ENCODE results near the gene TMEM132D. TPM values are rescaled to one million over a fixed set of nuclear protein-coding genes. Genes with fewer than 3 reads are reported as not detected.

TMEM132D gene
- total RNA-seq, 1 donor, result not detected

DNA sequence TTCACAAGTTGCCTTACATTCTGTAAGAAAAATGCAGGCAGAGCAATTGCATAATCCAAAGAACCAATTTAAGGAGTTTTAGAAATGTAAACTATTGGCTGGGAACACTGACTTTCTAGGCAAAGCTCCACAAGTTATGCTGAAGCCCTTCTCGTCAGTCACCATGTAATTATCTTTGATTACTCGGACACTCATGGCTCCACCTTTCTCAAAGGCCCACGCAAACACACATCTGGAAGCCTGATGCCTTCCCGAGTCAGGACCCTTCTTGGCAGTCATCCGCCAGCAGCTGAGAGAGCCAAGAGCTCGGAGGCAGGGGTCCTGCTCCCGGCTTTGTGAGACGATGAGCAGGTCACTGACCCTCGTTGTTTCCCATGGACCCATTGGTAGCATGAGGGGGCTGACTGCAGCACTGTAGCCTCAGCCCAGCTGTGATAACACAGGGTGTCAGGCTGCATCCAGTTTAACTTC is 202.2 kb downstream of the TMEM132D start:
- Histone ChIP-seq H2AFZ (ENCODE audit: low read length) (no peak overlapping the region), H3K79me2 (ENCODE audit: insufficient read depth, low read length) (no peaks in the 10 kb centered on the region), H3K36me3 (ENCODE audit: insufficient read depth, low read length) (no peaks in the 10 kb centered on the region), H3K9me3 (ENCODE audit: low read depth, low read length) (no peaks in the 10 kb centered on the region), H3K27me3 (ENCODE audit: insufficient read depth, low read length) (no peaks in the 10 kb centered on the region), H4K20me1 (ENCODE audit: insufficient read depth, low read length) (no peaks in the 10 kb centered on the region), H3K4me2 (ENCODE audit: insufficient read depth, low read length) (no peak overlapping the region), H3K4me3 (ENCODE audit: insufficient read depth, low read length) (no peak overlapping the region), H3K27ac (ENCODE audit: low read depth, low read length) (no peak overlapping the region), H3K4me1 (ENCODE audit: insufficient read depth, low read length) (no peaks in the 10 kb centered on the region)
- DNase-seq (ENCODE audit: insufficient read length, low spot score, missing footprints), result no peak
- TF ChIP-seq, protein P1, sequence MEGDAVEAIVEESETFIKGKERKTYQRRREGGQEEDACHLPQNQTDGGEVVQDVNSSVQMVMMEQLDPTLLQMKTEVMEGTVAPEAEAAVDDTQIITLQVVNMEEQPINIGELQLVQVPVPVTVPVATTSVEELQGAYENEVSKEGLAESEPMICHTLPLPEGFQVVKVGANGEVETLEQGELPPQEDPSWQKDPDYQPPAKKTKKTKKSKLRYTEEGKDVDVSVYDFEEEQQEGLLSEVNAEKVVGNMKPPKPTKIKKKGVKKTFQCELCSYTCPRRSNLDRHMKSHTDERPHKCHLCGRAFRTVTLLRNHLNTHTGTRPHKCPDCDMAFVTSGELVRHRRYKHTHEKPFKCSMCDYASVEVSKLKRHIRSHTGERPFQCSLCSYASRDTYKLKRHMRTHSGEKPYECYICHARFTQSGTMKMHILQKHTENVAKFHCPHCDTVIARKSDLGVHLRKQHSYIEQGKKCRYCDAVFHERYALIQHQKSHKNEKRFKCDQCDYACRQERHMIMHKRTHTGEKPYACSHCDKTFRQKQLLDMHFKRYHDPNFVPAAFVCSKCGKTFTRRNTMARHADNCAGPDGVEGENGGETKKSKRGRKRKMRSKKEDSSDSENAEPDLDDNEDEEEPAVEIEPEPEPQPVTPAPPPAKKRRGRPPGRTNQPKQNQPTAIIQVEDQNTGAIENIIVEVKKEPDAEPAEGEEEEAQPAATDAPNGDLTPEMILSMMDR (IDR thresholded peaks at IDR 0.05; ENCODE audit: extremely low read depth, low read depth, low read length), result no peak

DNA sequence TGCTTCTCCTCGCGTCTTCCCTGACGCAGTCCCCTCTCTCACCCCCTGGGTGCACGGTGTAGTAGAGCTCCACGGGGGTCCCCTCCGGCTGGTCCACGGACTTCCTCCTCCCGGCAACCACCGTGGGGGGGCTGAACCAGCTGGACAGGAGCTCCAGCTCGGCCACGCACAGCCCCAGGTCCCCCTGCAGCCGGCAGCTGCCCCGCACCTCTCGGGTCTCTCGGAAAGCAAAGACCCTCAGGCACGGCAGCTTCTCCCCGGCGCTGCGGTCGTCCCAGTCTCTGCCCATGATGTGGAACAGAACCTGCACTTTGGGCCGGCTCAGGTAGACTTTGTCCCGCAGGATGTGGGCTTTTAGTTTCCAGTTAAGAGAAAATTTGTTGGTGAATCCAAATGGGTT is 203.8 kb downstream of the TMEM132D start:
- no peaks in the 10 kb centered on the region for H3K27me3 ChIP-seq (ENCODE audit: insufficient read depth, low read length)
- DNase-seq (ENCODE audit: insufficient read length, low spot score, missing footprints), result no peak
- TF ChIP-seq, protein P1 (IDR thresholded peaks at IDR 0.05; ENCODE audit: extremely low read depth, low read depth, low read length), result no peak
- no peaks in the 10 kb centered on the region for H3K79me2 ChIP-seq (ENCODE audit: insufficient read depth, low read length)
- no peak overlapping the region for H2AFZ ChIP-seq (ENCODE audit: low read length)
- H4K20me1 ChIP-seq (ENCODE audit: insufficient read depth, low read length), result no peaks in the 10 kb centered on the region
- no peak overlapping the region for H3K4me2 ChIP-seq (ENCODE audit: insufficient read depth, low read length)
- H3K36me3 ChIP-seq (ENCODE audit: insufficient read depth, low read length), result no peaks in the 10 kb centered on the region
- H3K27ac ChIP-seq (ENCODE audit: low read depth, low read length), result no peak overlapping the region
- H3K4me1 ChIP-seq (ENCODE audit: insufficient read depth, low read length), result no peaks in the 10 kb centered on the region
- H3K4me3 ChIP-seq (ENCODE audit: insufficient read depth, low read length), result no peak overlapping the region
- no peaks in the 10 kb centered on the region for H3K9me3 ChIP-seq (ENCODE audit: low read depth, low read length)

DNA sequence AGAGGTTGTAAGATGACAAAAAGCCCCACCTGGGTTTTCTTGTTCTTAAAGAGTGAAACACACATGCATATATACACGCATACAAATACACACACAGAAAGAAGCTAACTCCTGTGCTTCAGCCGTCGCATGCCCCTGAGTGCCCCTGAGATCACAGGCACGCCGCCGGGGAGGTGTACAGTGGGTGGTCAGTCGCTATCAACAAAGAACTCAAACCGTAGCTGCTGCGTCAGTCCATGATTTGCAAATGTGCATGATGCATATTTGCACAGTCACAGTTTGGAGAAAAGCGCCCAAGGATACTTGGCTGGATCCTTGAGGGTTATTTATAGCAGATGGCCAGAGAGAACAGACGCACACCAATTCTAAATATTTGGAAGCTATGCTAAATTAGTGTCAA is 206.9 kb downstream of the TMEM132D start:
- H3K36me3 ChIP-seq (ENCODE audit: insufficient read depth, low read length), result no peaks in the 10 kb centered on the region
- H3K27me3 ChIP-seq (ENCODE audit: insufficient read depth, low read length), result no peaks in the 10 kb centered on the region
- no peak overlapping the region for H3K4me2 ChIP-seq (ENCODE audit: insufficient read depth, low read length)
- no peak overlapping the region for H3K27ac ChIP-seq (ENCODE audit: low read depth, low read length)
- no peak overlapping the region for H3K4me3 ChIP-seq (ENCODE audit: insufficient read depth, low read length)
- H2AFZ ChIP-seq (ENCODE audit: low read length), result no peak overlapping the region
- TF ChIP-seq, protein P1 (IDR thresholded peaks at IDR 0.05; ENCODE audit: extremely low read depth, low read depth, low read length), result no peak
- no peaks in the 10 kb centered on the region for H3K9me3 ChIP-seq (ENCODE audit: low read depth, low read length)
- no peak for DNase-seq (ENCODE audit: insufficient read length, low spot score, missing footprints)
- no peaks in the 10 kb centered on the region for H4K20me1 ChIP-seq (ENCODE audit: insufficient read depth, low read length)
- no peaks in the 10 kb centered on the region for H3K79me2 ChIP-seq (ENCODE audit: insufficient read depth, low read length)
- H3K4me1 ChIP-seq (ENCODE audit: insufficient read depth, low read length), result no peaks in the 10 kb centered on the region

DNA sequence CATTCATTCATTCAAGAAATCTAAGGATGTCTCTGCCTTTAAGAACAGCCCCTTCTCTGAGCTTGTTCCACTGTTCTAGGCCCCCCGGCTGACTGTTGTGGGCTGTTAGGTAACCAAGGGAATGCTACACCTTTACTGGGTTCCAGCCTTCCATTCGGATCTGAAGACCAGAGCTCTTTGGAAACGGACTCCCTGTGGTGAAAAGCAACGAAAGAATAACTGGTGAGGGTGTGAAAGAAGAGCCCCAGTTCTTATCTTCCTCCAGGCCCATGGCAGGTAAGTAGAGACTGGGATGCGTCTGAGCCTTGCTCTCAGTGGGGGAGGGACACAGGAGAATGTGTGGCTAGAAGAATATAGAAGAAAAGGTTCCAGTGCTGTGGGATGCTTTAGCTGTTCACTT is 207.4 kb downstream of the TMEM132D start:
- no peak overlapping the region for H2AFZ ChIP-seq (ENCODE audit: low read length)
- DNase-seq (ENCODE audit: insufficient read length, low spot score, missing footprints), result no peak
- H4K20me1 ChIP-seq (ENCODE audit: insufficient read depth, low read length), result no peaks in the 10 kb centered on the region
- no peaks in the 10 kb centered on the region for H3K4me1 ChIP-seq (ENCODE audit: insufficient read depth, low read length)
- no peaks in the 10 kb centered on the region for H3K27me3 ChIP-seq (ENCODE audit: insufficient read depth, low read length)
- H3K27ac ChIP-seq (ENCODE audit: low read depth, low read length), result no peak overlapping the region
- no peaks in the 10 kb centered on the region for H3K9me3 ChIP-seq (ENCODE audit: low read depth, low read length)
- H3K79me2 ChIP-seq (ENCODE audit: insufficient read depth, low read length), result no peaks in the 10 kb centered on the region
- H3K4me2 ChIP-seq (ENCODE audit: insufficient read depth, low read length), result no peak overlapping the region
- H3K36me3 ChIP-seq (ENCODE audit: insufficient read depth, low read length), result no peaks in the 10 kb centered on the region
- TF ChIP-seq, protein P1 (IDR thresholded peaks at IDR 0.05; ENCODE audit: extremely low read depth, low read depth, low read length), result no peak
- no peak overlapping the region for H3K4me3 ChIP-seq (ENCODE audit: insufficient read depth, low read length)

Measured in osteoblast (primary cell).